A172 (cell line): ENCODE data around the gene RTP5. TPM values are rescaled to one million over a fixed set of nuclear protein-coding genes. Genes with fewer than 3 reads are reported as not detected.
"Not testable (repeated sequence)": the region's sequence is repeated elsewhere in the genome, so short reads cannot be mapped to it uniquely, and the experiment has no call there.

Experiments used
- DNase-seq: peaks from one replicate; pipeline ENCODE4 v3.0.0-alpha.2; 2015; ENCODE audit warnings: low spot score
- total RNA-seq: library from RNA; depleted of rRNA; stranded (reverse); fragments of >200 nt; shearing (Covaris generic); gene quantifications from 2 replicates; pipeline ENCODE4 v1.2.3, GENCODE V29; 2014; rRNA removed

RTP5 gene
- total RNA-seq = not detected in 2 replicates

GRCh38 chr2:241869087-241869961 lies at the start of gene RTP5:
Gene RTP5, plus strand, starts transcription at chr2:241869729. Its CDS starts 28 bp downstream, at chr2:241869757.
- no peak for DNase-seq

- DNase-seq = not testable (repeated sequence)
Observed at GRCh38 chr2:241819947-241820624, 49.4 kb upstream of the RTP5 start.

GRCh38 chr2:241820625-241821384 lies 48.7 kb upstream of the RTP5 start:
- no peak for DNase-seq

- DNase-seq = no peak
Observed at GRCh38 chr2:241821460-241822263, 47.9 kb upstream of the RTP5 start.

- no peak for DNase-seq
Observed at GRCh38 chr2:241822264-241822623, 47.3 kb upstream of the RTP5 start.

- not testable (repeated sequence) for DNase-seq
Observed at GRCh38 chr2:241823531-241824437, 45.7 kb upstream of the RTP5 start.

GRCh38 chr2:241827394-241827793 lies 42.1 kb upstream of the RTP5 start:
- no peak for DNase-seq

GRCh38 chr2:241833101-241833663 lies 36.3 kb upstream of the RTP5 start:
- peak; percentile 43 for DNase-seq

GRCh38 chr2:241833756-241834526 lies 35.6 kb upstream of the RTP5 start:
- DNase-seq = not testable (repeated sequence)

GRCh38 chr2:241834527-241835210 lies 34.9 kb upstream of the RTP5 start:
- DNase-seq = no peak

- DNase-seq = no peak
Observed at GRCh38 chr2:241835611-241836010, 33.9 kb upstream of the RTP5 start.

- DNase-seq = no peak
Observed at GRCh38 chr2:241836292-241836691, 33.2 kb upstream of the RTP5 start.

- DNase-seq = no peak
Observed at GRCh38 chr2:241837197-241837965, 32.1 kb upstream of the RTP5 start.

- DNase-seq = no peak
Observed at GRCh38 chr2:241841181-241842066, 28.1 kb upstream of the RTP5 start.

- no peak for DNase-seq
Observed at GRCh38 chr2:241842067-241842415, 27.5 kb upstream of the RTP5 start.

GRCh38 chr2:241842620-241843211 lies 26.8 kb upstream of the RTP5 start:
- DNase-seq = no peak
